NOMO-1 treated with DMSO at 0.1 percent for 48 hours (cell line): ENCODE data around the gene WDR20.
"Not testable (repeated sequence)": the region's sequence is repeated elsewhere in the genome, so short reads cannot be mapped to it uniquely, and the experiment has no call there.

Experiments used
- DNase-seq: peaks from one replicate; lab custom pipeline; 2025; ENCODE audit not compliant: unreplicated experiment; lab: John Stamatoyannopoulos, UW

The WDR20 gene, protein sequence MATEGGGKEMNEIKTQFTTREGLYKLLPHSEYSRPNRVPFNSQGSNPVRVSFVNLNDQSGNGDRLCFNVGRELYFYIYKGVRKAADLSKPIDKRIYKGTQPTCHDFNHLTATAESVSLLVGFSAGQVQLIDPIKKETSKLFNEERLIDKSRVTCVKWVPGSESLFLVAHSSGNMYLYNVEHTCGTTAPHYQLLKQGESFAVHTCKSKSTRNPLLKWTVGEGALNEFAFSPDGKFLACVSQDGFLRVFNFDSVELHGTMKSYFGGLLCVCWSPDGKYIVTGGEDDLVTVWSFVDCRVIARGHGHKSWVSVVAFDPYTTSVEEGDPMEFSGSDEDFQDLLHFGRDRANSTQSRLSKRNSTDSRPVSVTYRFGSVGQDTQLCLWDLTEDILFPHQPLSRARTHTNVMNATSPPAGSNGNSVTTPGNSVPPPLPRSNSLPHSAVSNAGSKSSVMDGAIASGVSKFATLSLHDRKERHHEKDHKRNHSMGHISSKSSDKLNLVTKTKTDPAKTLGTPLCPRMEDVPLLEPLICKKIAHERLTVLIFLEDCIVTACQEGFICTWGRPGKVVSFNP

DNA sequence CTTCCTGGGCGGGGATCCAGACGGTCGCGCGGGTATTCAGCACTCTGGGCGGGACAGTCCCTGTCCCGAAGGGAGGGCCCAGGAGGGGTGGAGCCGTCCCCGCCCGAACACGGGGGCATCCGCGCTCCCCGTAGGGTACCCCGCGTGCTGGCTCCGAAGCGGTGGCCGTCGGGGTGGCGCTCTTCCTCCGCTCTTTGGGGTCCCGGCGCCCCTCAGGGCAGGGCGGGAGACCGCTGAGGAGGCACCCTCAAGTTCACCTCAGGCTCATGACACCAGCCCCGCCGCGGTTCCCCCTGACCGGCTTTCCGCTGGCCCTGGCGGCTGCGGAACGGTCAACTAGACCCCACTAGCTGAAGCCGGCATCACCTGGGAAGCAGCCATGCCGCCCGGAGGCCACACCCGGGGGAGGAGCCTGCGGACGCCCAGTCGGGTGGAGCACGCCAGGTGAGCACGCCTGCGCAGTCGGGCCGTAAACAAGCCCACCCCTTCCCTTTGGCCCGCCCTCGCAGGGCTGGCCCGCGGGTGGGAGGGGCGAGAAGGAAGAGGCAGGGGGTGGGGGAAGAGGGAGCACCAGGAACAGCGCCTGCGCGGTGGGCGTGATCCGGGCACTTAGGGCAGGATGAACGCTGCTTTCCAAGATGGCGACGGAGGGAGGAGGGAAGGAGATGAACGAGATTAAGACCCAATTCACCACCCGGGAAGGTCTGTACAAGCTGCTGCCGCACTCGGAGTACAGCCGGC lies at the start of gene WDR20:
WDR20 (plus strand) TSS at position 612 of the 741 bp plus-strand sequence; CDS start at position 639, 27 bp downstream.
- DNase-seq = peak; percentile 94

DNA sequence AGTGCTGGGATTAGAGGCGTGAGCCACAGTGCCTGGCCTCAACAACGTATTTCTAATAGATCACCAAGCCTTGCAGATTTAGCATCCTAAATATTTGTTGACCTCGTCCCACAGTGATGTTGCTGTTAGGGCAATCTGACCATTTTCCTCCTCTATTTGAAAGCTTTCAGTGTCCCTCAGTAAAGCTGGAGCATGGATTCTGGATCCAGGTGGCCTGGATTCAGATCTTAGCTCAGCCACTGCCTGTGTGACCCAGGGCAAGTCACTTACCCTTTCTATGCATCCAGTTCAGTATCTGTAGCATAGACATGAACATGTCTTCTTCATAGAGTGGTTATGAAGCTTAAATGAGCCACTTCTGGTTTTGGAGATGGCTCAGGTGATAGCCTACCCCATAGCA lies 49.0 kb upstream of the WDR20 start:
- no peak for DNase-seq

DNA sequence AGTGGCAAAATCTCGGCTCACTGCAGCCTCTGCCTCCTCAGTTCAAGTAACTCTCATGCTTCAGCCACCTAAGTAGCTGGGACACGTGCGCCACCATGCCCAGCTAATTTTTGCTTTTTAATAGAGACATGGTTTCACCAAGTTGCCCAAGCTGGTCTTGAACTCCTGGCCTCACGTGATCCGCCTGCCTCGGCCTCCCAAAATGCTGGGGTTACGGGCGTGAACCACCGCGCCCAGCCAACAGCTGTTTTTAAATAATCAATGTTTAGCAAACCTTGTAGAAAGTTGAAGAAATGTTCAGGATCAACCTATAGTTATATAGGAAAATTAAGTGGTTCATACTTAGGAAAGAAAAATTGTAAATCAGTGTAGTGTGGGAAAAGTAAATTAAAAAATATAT lies 46.9 kb upstream of the WDR20 start:
- no peak for DNase-seq

DNA sequence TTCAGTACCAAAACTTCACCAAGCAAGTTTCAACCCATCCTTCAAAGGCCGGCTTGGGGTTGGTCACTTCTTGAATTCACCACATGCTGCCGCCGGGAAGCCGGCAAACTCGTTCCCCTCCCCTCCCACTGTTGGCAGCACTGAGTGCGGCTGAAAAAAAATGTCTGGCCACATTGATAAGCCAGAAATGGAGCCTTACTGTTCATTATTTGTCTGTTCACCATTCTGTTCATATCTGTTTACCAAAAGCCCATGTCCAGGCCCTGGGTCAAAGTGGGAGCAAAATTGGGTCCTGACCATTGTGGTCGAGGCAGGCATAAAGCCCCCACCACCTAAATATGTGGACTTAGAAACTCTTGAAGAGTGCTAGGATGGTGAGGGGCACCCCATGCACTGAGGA lies 45.6 kb upstream of the WDR20 start:
- no peak for DNase-seq

DNA sequence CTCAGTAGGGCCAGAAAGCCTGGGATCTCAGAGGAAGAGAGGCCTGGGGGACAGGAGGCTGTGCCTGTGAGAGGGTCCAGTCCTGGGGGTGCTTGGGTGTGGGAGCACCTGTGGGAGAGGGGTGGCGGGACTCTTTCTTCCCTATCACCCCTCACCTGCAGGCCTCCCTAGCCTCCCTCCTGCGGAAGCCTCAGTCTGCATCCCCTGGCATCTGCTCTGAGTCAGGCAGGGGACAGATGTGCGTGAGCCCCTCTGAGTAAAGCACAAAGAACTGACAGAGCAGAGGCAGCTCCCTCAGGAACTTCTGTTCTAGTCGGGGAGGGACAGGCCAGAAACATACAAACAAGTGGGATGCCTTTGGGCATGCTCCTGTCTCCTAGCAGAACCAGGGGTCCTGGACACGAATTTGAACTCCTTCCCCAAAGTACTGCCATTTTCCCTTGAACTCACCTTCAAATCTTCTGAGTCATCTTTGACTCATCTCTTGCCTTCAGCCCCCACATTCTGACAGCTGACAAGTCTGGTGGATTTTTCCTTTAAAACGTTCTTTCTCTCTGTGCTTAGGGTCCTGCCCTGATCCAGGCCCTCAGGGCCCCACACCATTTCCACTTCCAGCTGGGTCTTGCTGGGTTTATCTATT lies 44.3 kb upstream of the WDR20 start:
- no peak for DNase-seq

DNA sequence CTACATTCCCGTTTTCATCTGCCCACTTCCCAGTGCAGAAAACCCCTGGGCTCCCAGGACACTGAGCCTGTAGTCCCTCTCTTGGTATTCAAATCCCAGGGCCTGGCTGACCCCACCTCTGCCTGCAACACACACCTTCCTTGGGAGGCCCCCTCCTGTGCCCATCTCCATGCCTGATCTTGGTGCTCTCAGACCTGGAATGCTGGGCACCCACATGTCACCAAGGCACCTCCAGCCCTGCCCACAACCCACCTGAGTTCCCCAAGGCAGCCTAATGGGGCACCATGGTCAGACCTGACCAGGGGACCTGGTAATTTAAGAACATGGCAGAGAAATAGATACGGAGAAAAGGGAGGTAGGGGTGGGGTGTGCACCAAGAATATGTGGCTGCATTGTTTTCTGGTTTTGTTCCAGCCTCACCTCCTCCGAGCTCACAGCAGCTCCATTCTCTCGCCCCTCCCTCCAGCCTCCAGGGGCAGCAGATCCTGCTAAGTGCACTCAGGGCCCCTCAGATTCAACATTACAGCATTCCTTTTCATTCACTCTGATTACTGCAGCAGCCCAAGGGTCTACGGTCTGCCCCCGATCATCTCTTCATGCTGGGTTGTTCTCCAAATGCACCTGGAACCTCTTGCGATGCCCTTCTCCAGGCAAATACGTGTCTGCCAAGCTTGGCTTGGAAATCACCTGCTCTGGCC lies 43.7 kb upstream of the WDR20 start:
- DNase-seq = no peak

DNA sequence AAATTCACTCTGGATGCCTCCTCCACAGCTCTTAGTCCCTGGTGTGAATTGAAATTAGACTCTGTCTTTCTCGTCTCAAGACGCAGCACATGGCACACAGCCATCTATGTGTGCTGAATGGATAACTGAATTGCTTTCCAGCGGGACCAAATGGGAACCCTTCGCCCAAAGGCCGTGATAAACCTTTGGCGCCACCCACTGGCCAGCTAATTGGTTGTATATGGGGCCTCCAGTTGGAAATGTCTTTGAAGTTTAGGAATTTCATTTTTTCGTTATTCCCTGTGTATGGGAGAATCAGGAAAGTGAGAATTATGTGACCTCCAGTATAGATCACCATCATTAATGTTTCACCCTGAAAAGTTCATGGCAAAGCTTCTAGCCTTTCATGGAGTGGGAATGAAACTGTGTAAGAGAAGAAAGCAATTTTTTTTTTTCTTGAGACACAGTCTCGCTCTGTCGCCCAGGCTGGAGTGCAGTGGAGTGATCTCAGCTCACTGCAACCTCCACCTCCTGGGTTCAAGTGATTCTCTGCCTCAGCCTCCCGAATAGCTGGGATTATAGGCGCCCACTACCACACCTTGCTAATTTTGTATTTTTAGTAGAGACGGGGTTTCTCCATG lies 43.0 kb upstream of the WDR20 start:
- DNase-seq = peak; percentile 18

DNA sequence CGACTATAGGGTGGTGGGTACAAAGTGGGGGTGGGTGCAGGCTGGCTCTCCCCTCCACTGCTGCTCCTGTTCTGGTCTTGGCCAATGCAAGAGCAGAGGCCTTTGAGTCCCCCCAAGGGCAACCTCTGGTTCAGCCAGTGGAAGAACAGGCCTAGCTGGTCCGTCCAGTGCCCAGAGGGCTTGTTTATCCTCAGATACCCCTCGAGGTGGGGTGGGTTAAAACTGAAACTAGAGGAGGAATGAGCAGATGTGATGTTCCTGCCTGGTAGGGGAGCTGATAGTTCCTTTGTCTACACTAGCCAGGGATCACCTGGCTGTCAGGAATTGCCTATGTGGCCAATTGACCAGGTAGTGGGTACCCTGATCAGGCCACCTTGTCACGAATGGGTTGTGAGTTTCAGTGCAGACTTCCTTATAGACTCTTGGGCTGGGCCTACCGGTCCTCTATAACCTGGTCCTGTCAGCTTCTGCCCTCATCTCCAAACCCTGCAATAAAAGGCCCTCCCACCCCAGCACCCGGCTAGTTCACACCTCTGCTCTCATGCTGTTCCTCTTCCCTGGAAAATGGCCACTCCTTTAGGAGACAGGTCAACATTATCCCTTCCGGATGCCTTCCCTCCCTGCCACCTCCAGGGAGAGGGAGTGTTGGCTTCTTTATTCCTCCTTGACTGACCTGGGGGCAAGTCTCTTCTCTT lies 42.1 kb upstream of the WDR20 start:
- no peak for DNase-seq

DNA sequence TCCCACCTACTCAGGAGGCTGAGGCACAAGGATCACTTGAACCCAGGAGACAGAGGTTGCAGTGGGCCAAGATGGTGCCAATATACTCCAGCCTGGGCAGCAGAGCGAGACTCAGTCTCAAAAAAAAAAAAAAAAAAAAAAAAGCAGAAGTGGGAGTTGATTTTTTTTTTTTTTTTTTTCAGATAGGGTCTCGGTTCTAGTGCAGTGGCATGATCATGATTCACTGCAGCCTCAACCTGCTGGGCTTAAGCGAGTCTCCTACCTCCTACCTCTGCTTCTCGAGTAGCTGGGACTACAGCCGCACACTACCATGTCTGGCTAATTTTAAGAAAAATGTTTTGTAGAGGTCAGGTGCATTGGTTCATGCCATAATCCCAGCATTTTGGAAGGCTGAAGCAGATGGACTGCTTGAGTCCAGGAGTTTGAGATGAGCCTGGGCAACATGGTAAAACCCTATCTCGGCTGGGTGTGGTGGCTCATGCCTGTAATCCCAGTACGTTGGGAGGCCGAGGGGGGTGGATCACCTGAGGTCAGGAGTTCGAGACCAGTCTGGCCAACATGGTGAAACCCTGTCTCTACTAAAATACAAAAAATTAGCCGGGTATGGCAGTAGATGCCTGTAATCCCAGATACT lies 36.5 kb upstream of the WDR20 start:
- DNase-seq = peak; percentile 40

DNA sequence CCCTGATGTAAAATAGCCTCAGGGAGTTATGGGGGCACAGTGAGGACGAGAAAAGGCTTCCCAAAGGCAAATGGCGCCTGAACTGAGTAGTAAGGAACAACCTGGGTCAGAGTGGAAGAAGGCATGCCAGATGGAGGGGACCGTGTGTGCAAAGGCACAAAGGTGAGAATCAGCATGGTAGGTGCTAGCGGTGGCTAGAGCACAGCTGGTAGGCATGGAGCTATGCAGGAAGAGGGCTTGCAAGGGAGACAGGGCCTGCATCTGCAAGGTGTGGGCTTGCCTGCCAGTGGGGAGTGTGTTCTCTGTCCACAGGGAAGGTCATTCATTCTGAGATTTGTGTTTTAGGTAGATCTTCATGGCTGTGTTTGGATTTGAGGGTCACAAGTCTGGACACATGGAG lies 34.3 kb upstream of the WDR20 start:
- DNase-seq = no peak

DNA sequence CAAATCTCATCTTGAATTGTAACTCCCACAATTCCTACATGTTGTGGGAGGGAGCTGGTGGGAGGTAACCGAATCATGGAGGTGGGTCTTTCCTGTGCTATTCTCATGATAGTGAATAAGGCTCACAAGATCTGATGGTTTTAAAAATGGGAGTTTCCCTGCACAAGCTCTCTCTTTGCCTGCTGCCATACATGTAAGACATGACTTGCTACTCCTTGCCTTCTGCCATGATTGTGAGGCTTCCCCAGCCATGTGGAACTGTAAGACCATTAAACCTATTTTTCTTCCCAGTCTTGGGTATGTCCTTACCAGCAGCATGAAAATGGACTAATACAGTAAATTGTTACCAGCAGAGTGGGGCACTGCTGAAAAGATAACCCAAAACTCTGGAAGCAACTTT lies 30.4 kb upstream of the WDR20 start:
- not testable (repeated sequence) for DNase-seq

DNA sequence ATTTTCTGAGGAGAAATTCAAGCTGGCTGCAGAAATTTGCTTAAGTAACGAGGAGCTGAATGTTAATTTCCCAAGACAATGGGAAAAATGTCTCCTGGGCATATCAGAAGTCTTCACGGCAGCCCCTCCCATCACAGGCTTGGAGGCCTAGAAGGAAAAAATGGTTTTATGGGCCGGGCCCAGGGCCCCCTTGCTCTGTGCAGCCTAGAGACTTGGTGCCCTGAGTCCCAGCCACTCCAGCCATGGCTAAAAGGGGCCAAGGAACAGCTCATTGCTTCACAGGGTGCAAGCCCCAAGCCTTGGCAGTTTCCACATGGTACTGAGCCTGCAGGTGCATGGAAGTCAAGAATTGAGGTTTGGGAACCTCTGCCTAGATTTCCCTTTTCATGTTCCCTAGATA lies 28.6 kb upstream of the WDR20 start:
- DNase-seq = no peak

DNA sequence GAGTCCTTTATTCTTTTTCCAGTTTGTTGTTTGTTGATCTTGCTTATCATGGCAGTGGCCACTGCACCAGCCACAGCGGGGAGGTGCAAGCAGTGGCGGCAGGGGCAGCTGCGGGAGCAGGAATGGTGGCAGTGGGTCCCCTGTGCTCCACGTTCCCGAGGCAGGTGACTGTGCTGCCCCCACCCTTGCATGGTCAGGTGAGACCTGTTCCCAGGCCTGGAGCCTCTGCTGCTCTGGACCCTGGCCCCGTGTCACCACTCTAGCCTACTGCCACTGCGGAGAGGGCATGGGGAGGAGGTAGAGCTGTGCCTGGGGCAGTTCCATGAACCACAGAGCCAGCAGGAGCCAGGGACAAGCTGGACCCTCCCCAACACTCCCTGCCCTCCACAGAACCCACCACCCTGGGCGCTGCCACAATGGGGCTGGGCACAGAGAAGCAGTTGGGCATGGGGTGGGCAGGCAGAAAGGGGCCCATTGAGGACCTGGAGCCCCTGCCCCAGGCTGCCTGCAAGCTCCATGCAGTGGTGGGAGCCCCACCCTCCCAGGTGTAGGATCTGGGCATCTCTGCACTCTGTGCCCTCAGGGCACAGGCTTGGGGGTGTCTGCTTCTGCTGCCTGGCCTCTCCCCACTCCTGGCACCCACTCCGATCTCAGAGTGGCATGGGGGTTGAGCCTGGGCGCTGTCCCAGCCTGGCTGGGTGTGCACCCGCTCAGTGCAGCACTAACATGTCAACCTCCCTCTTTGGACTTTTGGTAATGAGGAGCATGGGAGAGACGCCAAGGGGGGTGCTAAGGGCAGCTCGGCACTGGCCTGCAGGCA lies 23.1 kb upstream of the WDR20 start:
- no peak for DNase-seq

DNA sequence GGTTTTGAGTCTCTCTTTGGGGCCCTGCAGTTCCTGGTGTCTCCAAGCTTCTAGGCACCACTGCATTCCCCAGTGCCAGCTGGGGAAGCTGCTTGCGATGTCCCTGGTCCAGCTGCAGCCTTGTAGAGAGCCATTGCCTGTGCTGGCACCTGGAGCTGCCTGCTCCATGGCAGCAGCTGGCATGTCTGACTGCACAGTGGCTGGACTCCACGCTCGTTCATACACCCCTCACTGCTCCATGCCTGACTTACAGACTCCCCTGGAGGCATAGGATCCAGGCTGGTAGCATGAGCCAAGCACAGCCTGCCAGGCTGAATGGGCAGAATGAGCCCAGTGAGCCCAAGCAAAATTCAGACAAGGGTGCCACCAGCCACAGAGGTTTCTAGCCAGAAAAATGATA lies 21.8 kb upstream of the WDR20 start:
- DNase-seq = no peak

DNA sequence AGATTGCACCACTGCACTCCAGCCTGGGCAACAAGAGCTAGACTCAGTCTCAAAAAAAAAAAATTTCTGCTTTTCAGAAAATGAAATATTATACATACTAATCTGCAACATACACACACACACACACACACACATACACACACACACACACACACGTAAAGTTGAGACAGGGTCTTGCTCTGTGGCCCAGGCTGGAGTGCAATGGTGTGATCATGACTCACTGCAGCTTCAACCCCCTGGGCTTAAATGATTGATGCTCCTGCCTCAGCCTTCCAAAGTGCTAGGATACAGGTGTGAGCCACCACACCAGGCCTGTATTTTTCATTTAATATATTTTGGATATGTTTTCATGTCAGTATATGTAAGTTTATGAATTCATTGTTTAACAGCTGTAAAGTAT lies 18.8 kb upstream of the WDR20 start:
- DNase-seq = no peak

DNA sequence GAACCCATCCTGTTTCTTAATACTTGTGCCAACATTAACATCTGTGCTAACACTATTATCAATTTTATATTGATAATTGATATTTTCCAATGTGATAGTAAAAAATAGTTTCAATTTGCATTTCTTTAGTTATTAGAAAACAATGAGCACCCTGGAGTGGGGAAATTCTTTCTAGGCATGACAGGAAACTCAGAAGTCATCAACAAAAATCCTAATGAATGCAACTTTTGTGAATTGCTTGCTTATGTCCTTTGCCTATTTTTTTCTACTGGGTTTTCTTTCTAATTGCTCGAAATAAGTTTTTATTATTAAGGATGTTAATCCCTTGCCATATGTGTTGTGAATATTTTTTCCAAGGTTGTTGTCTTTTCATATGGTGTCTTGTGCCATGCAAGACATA lies 18.1 kb upstream of the WDR20 start:
- no peak for DNase-seq

DNA sequence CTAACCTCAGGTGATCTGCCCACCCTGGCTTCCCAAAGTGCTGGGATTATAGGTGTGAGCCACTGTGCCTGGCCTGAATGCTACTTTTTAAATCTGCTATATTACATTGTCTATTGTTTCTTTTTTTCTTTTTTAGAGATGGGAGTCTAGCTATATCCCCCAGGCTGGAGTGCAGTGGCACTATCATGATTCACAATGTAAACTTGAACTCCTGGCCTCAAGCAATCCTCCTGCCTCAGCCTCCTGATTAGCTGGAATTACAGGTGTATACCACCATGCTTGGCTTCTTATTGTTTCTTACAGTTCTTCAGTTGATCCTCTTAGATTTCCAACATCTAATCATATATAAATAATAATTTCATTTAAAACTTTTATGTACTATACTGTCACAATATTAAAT lies 15.3 kb upstream of the WDR20 start:
- no peak for DNase-seq

DNA sequence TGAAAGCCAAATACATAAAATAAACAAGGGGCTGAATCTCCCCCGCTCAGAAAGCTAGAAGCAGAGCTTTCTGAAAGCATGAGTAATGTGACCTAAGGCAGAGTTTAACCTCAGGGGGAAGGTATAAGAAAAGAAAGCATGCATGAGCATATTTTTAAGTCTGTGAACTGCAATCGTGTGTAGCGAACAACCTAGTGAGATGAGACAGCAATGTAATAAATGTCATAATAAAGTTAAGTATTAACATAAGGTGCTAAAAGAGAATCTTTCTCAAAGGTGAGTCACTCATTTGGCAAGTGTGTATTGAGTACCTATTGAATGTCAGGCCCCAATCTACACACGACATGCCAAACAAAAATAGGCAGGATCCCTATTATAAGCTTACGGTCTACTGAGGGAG lies 14.2 kb upstream of the WDR20 start:
- DNase-seq = no peak
